GM19324 (cell line): ENCODE data around the gene TVP23C.
"Not testable (repeated sequence)": the region's sequence is repeated elsewhere in the genome, so short reads cannot be mapped to it uniquely, and the experiment has no call there.

Experiments
- ATAC-seq: cut with Tn5 transposase; IDR thresholded peaks from one replicate; pipeline ENCODE4 v1.9.1; 2021; ENCODE audit warnings: mild to moderate bottlenecking, moderate library complexity; ENCODE audit not compliant: unreplicated experiment, low FRiP score

TVP23C gene

DNA sequence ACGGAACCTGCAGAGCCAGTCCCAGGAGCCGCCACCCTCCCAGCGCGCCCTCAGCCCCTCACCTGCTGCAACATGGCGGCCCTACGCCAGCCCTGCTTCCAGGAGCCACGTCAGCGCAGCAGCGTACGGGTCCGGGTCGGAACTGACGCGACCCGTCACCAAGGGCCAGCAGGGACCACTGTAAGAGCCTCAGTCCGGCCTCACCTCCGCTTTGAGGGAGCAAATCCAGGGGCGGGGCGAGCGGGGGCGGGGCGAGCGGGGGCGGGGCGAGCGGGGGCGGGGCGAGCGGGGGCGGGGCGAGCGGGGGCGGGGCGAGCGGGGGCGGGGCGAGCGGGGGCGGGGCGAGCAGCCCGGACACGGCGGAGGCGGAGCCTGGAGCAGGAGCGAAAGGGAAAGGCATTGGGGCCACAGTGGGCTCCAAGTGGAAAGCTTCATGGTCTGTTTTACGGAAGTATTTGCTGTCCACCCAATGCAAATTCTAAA is at the start of gene TVP23C:
Gene TVP23C (minus strand): TSS at position 109 of the 483 bp plus-strand sequence. CDS start 35 bp downstream, at position 74.
- ATAC-seq = peak; percentile 80

DNA sequence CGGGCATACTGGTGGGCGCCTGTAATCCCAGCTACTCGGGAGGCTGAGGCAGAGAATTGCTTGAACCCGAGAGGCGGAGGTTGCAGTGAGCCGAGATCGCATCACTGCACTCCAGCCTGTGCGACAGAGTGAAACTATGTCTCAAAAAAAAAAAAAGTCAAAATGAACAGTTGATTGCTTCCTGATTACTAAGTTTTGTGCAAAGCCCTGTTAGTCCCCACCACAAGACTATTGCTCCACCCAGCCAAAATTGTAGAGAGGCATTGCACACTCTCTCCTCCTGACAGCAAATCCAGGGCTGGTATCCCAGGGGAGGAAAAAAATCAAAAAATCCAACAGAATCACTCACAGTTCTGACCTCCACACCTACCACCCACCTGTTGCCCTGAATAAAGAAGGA is 29.7 kb upstream of the TVP23C start:
- not testable (repeated sequence) for ATAC-seq

DNA sequence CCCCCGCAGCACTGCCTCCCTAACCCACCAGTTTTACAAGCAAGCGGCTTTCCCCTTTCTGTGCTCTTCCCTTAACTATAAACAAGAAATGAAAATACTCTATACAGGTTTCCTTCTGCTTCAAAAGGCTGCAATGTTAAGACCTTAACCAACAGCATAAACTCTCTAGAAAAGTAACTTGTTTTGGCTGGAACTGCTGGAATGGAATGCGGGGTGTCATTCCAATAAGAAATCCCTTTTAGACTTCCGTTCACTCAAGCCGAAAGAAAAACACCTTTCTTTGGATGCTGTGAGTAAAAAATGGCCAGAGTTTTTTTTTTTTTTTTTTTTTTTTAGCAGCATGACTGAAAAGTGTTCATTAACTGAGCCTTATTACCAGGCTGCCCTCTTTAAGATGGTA is 28.7 kb upstream of the TVP23C start:
- ATAC-seq = not testable (repeated sequence)

DNA sequence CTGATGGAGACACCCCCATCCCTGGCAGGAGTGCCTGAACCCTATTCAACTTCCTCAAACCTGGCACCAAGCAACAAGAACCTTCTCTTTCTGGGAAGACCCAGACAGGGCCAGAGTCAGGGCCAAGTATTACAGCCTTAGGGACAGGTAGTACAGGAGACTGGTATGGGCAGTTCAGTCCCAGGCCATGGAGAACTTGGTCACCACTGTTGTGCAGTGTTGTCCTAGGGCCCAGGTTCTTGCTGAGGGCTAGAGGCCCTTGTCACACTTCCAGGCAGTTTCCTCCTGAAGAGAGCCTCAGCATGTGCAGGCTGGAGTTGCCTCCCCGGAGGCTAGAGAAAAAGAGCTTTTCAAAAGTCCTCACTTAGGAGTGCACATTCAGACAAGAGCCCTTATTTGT is 27.6 kb upstream of the TVP23C start:
- not testable (repeated sequence) for ATAC-seq

DNA sequence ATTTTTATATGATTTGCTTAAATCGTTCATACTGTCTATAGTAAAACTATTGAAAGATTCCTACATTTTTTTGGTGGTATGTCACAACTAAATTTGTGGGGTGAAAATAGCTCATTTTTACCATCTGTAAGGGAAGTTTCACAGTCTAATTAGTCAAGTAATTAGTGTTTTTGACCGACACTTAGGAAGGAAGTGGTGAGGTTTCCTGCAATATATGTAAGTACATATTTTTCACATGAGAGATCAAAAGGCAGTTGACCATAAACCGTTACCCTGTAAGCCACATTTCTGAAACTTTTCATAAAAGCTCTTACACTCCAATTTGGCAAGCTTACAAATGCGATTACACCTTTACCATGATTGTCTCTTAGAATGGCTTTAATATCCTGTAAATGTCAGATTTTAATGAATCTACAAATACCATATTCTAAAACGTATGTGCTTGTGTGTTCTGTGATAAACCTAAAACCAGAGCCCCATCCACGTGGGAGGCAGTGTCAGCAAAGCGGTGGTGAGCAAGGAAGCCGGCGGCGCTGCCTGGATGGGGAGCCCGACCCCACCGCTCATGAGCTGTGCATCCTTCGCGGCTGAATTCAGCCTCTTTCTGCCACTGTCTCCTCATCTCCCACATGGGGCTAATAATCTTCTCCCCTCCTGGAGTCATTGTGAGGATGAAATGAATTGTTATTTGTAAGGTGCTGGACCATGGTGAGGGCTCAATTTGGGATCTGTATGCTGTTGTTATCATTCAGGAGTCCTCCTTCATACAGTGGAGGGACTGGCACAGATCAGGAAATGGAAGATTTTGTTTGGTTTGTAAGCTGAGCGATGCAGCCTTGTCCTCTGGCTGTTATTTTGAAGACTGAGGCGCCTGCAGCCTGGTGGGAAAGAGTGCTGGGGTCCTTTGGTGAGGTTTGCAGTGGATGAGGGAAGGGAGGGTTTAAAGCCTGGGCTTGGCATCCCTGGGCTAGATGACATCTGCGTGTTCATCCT is 26.6 kb upstream of the TVP23C start:
- not testable (repeated sequence) for ATAC-seq

DNA sequence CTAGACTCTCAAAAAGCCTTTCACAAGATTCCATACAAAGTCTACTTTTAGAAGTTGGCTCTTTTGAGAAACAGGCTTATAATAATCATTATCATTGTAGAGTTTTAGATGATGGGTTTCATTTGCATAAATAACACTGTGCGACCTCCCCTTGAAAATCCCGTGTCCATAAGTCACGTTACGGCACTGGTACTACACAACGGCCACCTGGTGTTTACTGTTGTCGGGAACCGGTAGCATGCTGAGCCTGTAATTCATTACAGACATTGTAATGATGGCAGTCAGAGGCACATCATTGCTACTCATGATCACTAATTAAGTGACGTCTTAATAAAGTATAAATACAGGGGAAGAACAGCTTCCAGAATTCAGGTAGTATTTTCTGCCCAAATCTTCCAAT is 24.7 kb upstream of the TVP23C start:
- not testable (repeated sequence) for ATAC-seq

DNA sequence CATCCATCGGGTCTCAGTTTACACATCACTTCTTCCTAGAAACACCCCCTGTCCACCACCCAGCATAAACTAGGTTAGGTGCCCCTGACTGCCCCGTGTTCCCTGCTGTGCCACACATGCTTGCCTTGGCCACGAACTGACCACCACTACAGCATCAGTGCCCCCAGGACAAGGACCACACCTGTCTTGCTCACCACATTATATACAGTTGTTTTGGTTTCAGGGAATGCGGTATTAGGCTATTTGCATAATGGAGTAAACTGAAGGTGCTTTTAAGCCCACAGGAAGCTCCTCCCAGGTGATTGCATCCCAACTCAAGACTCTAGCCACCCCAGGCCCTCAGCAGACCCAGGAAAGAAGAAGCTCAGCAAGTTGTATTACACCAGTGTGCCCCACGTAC is 20.0 kb upstream of the TVP23C start:
- not testable (repeated sequence) for ATAC-seq

DNA sequence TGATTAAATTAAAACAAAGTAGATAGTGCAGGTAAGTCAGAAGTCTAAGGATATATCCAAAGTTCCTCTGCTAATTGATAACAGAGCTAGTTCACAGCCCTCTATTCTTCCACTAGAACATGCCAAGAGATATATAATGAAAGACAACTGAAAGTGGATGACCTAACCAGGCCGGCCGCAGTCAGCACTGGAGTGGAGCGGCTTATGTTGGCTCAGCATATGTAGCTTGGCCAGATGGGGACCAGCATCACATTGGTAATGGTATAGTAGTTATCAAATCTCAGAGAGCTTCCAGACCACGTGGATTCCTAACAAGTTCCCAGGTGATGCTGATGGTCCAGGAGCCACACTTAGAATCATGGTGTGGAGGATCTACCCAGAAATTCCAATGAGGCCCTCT is 18.2 kb upstream of the TVP23C start:
- not testable (repeated sequence) for ATAC-seq

DNA sequence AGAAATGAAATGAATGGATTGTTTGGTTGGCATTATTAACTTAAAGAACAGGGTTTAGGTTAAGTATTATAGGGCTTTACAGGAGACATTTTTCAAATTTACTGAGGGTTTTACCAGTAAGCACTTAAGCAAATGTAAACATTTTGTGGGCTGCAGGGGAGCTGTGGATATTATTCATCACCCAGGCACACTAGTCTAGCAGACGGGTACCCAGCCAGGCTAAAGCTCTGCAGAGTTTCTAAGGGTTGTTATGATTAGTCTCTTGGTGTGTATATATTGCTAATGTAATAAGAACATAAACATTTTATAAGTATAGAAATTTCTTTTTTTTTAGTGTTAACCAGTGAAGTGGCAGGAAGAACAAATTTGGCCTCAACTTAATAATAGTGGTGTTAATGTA is 13.6 kb upstream of the TVP23C start:
- not testable (repeated sequence) for ATAC-seq

DNA sequence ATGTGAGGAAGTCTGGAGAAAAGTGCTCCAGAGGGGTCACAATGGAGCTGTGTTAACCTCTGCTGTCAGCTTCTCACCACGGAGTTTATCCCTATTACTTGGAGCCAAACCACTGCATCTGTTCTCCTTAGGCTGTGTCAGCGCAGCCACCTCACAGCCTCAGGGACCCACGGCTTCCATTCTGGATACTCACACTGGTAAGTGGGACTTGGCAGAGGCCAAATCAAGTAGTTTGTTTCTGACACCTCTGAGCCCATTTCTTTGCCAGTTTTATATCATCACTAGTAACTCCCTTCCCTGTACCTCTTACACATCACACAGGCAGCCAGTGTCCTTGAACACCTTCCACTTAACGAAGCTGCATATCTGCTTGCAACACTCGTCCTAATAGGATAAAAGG is 11.4 kb upstream of the TVP23C start:
- not testable (repeated sequence) for ATAC-seq

DNA sequence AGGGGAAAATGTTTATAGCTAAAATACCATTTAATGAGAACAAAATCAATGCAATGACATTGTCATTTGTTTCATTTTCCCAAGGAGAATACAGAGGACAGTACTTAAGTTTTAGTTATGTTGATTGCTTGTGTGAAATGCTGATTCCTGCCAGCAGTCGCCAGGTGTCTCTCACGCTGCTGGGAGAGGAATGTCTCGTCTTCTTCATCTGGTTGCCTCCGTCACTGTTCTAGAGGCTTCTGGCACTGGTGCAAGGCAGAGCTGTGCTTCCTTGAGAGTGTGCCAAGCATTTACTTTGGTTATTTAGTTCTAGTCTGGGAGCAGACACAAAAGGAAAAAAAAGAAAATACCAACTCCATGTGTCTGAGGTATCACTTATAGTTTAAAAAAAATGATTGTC is 10.6 kb upstream of the TVP23C start:
- not testable (repeated sequence) for ATAC-seq

DNA sequence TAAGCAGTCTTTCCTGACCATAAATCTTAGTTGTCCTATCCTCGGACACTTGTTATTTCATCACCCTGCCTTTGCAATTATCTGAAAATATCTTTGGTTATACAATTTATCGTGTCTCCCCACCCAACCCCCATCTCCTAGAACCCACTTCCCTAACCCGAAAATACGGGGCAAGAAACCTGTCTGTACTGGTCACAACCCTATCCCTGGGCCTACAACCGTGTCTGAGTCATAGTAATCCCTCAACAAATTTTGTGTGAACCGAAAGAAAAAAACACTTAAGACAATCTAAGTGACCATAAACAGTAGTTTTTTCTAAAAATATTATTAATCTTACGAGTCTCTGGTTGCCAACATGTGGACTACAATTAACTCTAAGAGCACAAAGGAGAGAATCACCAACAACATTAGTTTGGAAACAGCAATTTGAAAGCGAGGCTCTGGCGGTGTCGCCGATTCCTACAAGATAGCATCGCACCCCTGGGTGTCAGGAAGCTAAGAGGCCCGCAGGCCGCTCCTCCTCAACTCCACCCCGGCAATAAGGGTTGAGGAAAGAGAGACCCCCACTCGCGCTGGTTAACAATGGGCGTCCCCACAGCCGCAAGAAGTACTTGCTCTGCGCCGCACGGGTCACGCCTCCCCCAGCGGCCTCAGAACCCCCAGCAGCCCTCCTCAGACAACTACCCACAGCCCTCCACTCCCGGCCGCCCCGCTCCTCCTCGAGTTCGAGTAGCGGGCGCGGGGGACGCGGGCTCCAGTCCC is 489 bp downstream of the TVP23C start:
- peak; percentile 48 for ATAC-seq

DNA sequence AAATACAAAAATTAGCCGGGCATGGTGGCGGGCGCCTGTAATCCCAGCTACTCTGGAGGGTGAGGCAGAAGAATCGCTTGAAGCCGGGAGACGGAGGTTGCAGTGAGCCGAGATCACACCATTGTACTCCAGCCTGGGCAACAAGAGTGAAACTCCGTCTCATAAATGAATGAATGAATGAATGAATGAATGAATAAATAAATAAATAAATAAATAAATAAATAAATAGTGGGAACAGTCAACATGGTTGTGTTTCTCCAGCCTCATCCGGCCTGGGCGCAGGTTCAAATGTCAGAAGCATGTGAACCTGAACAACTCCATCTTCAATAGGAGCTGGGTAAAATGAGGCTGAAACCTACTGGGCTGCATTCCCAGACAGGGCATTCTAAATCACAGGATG is 1.8 kb downstream of the TVP23C start:
- not testable (repeated sequence) for ATAC-seq

DNA sequence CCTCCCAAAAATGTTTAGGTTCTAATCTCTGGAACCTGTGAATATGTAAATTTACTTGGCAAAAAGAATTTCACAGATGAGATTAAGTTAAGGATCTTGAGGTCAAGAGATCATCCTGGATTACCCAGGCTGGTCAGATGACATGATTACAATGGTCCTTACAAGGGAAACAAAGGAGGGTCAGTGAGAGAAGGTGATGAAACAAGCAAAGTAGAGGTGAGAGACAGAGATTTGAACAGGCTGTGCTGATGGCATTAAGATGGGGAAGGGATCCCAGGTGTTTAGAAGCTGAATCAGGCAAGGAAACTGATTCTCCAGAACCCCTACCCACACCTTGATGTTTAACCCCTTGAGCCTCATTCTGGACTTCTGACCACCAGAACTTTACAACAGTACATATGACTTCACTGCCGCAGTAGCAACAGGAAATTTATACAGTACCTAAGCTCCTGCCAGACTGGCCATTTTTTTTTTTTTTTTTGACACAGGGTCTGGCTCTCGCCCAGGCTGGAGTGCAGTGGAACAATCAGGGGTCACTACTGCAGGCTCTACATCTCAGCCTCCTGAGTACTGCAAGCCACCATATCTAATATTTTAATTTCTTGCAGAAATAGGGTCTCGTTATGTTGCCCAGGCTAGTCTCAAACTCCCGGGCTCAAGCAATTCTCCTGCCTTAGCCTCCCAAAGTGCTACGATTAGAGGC is 4.7 kb downstream of the TVP23C start:
- not testable (repeated sequence) for ATAC-seq

DNA sequence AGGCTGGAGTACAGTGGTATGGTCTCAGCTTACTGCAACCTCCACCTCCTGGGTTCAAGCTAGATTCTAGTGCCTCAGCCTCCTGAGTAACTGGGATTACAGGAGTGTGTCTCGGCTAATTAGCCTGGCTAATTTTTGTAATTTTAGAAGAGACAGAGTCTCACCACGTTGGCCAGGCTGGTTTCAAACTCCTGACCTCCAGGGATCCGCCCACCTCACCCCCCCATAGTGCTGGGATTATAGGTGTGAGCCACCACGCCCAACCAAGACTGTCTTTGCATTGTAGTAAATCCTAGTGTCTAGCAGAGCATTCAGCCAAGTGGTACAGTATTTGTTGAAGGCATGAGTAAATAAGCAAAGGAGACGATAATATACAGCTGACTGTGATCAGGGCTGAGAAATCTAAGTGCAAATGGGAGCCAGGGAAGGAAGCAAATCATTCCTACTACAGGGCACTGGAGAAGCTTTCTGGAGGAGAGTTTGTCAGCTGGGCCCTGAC is 5.9 kb downstream of the TVP23C start:
- ATAC-seq = not testable (repeated sequence)

DNA sequence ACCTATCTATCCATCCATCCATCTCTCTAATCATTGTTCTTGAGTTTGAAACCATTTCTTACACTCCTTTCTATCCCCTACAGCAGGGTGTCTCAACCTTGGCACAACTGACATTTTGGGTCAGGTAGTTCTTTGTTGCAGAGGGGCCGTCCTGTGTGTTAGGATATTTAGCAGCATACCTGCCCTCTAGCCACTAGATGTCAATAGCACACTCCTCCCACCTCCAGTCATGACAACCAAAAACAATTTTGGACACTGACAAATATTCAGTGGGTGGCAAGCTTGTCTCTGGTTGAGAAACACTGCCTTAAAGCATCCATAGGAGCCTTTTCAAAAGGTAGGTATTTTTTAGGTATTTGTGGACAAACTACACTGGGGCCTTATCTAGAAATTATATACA is 10.4 kb downstream of the TVP23C start:
- ATAC-seq = not testable (repeated sequence)

DNA sequence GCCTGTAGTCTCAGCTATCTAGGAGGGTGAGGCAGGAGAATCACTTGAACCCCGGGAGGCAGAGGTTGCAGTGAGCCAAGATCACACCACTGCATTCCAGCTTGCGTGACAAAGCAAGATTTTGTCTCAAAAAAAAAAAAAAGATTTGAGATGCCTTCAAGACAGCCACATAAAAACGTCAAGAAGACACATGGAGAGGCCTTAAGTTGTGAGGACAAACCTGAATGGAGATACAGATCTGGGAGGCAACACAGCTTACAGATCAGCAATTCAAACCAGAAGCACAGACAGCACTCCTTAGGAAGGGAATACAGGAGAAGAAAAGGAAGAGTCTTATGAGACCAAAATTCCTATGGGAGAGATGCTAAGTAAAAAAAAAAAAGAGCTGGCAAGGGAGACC is 13.7 kb downstream of the TVP23C start:
- not testable (repeated sequence) for ATAC-seq

DNA sequence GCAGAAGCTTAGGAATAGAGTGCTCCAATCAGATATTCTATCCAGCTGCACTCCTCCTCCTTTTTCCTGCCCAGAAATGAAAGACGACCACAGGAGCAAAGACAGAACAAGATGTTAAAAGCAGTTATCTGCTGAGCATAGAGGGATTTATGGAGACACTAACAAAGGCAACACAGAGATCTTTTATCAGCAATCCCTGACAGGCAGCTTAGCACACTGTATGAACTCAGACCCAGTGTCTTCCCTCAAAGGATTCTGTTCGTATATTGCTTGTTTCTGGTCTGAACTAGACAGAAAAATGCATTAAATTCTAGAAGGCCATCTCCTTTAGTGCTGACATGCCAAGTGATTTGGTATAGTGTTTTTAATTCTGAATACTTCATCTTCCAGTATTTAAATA is 16.7 kb downstream of the TVP23C start:
- ATAC-seq = not testable (repeated sequence)

DNA sequence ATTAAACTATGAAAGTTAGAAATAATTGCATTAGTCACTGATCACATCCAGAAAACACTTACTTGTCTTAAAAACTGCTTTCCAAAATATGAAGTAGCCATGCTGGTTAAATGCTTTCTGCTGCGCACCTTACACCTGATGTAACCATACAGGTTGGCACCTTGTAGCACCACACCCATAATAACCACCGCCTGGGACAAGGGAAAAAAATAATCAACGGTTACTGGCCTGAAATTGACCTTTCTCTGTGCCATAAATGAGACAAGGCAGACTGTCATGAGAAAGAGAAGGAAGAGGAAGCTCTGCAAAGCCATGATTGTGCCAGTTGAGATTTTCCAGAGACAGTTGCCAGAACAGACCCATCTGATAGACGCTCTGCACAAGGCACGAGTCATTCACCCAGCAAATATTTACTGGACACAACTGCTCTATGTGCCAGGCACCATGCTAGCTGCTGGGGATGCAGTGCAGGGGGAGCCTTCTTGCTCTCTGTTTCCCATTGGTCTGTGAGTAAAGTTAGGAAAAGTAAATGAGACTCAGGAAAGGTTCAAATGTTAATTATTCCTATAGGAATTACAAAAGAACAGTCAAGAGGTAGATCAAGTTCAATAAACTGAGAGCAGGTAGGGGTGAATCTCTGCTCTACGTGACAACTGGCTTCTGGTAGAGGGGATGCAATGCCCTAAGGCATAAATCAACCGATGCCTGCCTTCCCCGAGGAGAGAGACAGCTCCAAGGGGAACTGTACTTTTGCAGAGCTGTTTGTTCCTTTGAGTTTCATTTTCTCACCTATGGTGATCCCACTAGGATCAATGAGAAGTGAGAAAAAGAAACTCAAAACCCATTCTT is 22.7 kb downstream of the TVP23C start:
- not testable (repeated sequence) for ATAC-seq
